HG03045 (cell line): ENCODE data around the gene PSMD8.

Experiments used
- ATAC-seq: cut with Tn5 transposase; IDR thresholded peaks from one replicate; pipeline ENCODE4 v1.9.1; 2021; ENCODE audit warnings: mild to moderate bottlenecking, moderate library complexity; ENCODE audit not compliant: unreplicated experiment

Gene PSMD8

GRCh38 chr19:38433268-38433733 is 58.9 kb downstream of the PSMD8 start, which contains the start of gene RYR1:
RYR1 (plus strand) TSS chr19:38433691; CDS start chr19:38433830, 139 bp downstream.
- ATAC-seq = no peak
